NT2/D1 (cell line): ENCODE data around the gene TENM4.

Experiments used
- SUZ12 ChIP-seq: IDR thresholded peaks from 2 replicates; pipeline ENCODE4 v1.6.1; 2011; ENCODE audit not compliant: insufficient read length, insufficient read depth; ENCODE audit errors: extremely low read depth
- YY1 ChIP-seq: IDR thresholded peaks from 2 replicates; pipeline ENCODE4 v1.6.1; 2011; ENCODE audit not compliant: insufficient read length, insufficient read depth
- ZNF274 ChIP-seq: IDR thresholded peaks from 2 replicates; pipeline ENCODE4 v1.6.1; 2011; ENCODE audit warnings: mild to moderate bottlenecking, low read depth, low read length

- TF ChIP-seq ZNF274 (no peak), SUZ12 (no peak), YY1 (no peak)
These were observed 127.3 kb downstream of the TENM4 start for GRCh38 chr11:79313530-79313913.
